Bronchial epithelial cell (primary cell): Measurements from ENCODE around the gene RENBP. TPM values are rescaled to one million over a fixed set of nuclear protein-coding genes. Genes with fewer than 3 reads are reported as not detected.

Experiments
- DNase-seq: peaks from one replicate; pipeline ENCODE4 v3.0.0-alpha.2; 2010; ENCODE audit warnings: low read depth
- FAIRE-seq: peaks from 2 replicates; lab custom pipeline; 2011; peaks lifted over from hg19 to GRCh38; lab: Jason Lieb, UNC
- H3K27me3 ChIP-seq: 2 replicates; pipeline ENCODE4 v1.5.1; 2011; ENCODE audit warnings: low read length; ENCODE audit not compliant: control insufficient read depth, insufficient read depth
- H3K36me3 ChIP-seq: 2 replicates; pipeline ENCODE4 v1.5.1; 2011; ENCODE audit warnings: low read length; ENCODE audit not compliant: control insufficient read depth, insufficient read depth
- H3K4me3 ChIP-seq: 2 replicates; pipeline ENCODE4 v1.5.1; 2011; ENCODE audit warnings: mild to moderate bottlenecking, low read depth, low read length, control low read depth
- CTCF ChIP-seq: IDR thresholded peaks from 2 replicates; pipeline ENCODE4 v1.5.1; 2011; ENCODE audit warnings: mild to moderate bottlenecking, moderate library complexity, low read length, control low read depth, inconsistent platforms; ENCODE audit not compliant: insufficient read depth, severe bottlenecking
- total RNA-seq: library from RNA; depleted of rRNA; stranded (reverse); fragments of >200 nt; gene quantifications from 2 replicates; pipeline ENCODE4 v1.2.1, GENCODE V29; 2014

The RENBP gene
- total RNA-seq, 1 donor from 2014 or later: 10.3 TPM

DNA sequence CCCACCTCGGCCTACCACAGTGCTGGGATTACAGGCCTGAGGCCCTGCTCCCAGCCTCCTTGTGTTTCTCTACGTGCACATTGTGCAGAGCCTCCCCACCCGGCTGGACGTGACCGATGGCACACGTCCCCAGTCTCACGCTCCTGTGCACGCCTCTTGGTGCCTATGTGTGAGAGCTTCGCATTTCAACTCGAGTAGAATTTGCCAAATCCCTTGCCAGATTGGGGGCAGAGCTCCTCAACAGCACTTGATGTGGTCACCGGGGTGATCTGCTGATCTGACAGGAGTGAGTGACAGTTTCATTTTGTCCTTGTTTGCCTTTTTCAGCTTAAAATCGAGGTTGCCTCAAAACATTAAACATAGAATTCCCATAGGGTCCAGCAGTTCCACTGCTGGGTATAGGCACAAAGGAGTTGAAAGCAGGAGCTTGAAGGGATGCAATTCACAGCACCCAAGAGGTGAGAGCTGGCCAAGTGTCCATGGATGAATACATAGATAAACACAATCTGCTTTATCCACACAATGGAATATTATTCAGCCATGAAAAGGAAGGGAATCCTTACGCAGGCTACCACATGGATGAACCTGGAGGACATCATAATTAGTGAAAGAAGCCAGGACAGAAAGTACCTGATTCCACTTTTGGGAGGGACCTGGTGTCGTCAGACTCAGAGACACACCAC, 45.7 kb upstream of the RENBP start:
- no peak for TF ChIP-seq CTCF
- no peak for DNase-seq
- no peak overlapping the region for H3K4me3 ChIP-seq
- no peaks in the 10 kb centered on the region for H3K36me3 ChIP-seq
- FAIRE-seq: no peak
- no peaks in the 10 kb centered on the region for H3K27me3 ChIP-seq

DNA sequence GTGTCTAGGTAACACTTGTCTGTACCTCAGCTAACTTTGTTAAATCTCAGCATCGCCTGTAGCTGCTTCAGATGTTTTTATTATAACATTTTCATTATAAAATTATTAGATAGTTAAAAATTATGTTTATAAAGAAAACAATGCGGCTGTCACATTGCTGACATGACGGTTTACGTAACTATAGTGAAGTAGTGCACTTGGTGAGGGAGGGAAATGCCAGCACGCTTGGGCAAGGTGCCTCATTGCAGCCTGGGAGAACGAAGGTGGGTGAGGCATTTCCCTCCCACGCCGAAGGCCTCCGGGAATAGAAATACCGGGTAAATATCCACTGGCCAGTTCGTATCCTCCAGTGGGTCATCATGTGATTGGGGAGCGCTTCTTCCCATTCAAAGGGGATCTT, 44.0 kb upstream of the RENBP start:
- no peak for TF ChIP-seq CTCF
- DNase-seq: no peak

GRCh38 chrX:153984351-153985178, 40.1 kb upstream of the RENBP start:
- H3K4me3 ChIP-seq: no peak overlapping the region
- no peaks in the 10 kb centered on the region for H3K36me3 ChIP-seq
- FAIRE-seq (no peak), DNase-seq (no peak)
- no peaks in the 10 kb centered on the region for H3K27me3 ChIP-seq
- TF ChIP-seq CTCF: no peak

More for the DNA sequence above, 44.0 kb upstream of the RENBP start:
- no peak for FAIRE-seq
- Histone ChIP-seq H3K27me3 (no peaks in the 10 kb centered on the region), H3K4me3 (no peak overlapping the region), H3K36me3 (no peaks in the 10 kb centered on the region)

DNA sequence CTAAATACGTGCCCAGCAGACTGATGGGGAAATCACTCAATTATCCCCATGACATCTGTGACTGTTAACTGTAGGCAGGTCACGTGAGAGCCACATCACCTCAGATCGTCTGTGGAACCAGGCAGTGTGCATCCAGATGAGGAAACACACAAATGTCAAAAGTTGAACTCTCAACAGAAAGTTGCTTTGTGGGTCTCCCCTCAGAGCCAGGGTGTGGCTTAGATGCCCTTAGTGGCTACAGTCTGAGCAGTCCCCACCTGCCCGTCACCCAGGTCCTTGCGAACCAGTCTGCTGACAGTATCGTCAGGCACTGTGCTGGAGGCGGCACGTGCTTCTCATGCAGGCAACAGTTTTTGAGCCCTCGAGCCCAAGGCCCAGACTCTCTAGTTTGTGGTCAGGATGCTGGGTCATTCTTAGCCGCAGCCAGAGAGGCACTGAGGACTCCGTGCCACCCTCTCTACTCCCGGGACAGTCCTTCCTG, 38.9 kb upstream of the RENBP start:
- Histone ChIP-seq H3K4me3 (no peak overlapping the region), H3K36me3 (no peaks in the 10 kb centered on the region), H3K27me3 (no peaks in the 10 kb centered on the region)
- FAIRE-seq: peak; percentile 36
- DNase-seq: no peak
- TF ChIP-seq CTCF: no peak

DNA sequence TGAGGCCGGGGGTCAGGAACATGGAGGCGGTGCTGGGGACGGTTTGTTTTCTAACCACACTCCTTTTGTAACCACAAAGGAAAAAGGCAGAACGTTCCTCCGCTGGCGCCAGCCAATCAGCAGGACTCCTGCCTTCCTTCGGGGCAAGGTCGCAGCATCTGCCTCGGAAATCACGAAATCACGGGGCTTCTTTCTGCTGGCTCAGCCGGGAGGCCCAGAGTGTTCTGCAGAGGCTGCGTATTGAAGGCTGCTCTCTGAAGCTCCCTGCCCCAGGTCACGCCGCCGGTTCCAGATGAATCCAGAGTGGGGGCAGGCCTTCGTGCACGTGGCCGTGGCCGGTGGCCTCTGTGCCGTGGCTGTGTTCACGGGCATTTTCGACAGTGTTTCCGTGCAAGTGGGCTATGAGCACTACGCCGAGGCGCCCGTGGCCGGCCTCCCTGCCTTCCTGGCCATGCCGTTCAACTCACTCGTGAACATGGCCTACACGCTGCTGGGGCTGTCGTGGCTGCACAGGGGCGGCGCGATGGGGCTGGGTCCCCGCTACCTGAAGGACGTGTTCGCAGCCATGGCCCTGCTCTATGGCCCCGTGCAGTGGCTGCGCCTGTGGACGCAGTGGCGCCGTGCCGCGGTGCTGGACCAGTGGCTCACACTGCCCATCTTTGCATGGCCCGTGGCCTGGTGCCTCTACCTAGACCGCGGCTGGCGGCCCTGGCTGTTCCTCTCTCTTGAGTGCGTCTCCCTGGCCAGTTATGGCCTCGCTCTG, 37.5 kb upstream of the RENBP start:
- DNase-seq (no peak), FAIRE-seq (no peak)
- Histone ChIP-seq H3K4me3 (no peak overlapping the region), H3K27me3 (no peaks in the 10 kb centered on the region), H3K36me3 (no peaks in the 10 kb centered on the region)
- no peak for TF ChIP-seq CTCF
